Measurements from ENCODE around the gene UBE2H.

GRCh38 chr7:129793506-129794310 is 159.1 kb downstream of the UBE2H start:
- TF ChIP-seq, protein P1, sequence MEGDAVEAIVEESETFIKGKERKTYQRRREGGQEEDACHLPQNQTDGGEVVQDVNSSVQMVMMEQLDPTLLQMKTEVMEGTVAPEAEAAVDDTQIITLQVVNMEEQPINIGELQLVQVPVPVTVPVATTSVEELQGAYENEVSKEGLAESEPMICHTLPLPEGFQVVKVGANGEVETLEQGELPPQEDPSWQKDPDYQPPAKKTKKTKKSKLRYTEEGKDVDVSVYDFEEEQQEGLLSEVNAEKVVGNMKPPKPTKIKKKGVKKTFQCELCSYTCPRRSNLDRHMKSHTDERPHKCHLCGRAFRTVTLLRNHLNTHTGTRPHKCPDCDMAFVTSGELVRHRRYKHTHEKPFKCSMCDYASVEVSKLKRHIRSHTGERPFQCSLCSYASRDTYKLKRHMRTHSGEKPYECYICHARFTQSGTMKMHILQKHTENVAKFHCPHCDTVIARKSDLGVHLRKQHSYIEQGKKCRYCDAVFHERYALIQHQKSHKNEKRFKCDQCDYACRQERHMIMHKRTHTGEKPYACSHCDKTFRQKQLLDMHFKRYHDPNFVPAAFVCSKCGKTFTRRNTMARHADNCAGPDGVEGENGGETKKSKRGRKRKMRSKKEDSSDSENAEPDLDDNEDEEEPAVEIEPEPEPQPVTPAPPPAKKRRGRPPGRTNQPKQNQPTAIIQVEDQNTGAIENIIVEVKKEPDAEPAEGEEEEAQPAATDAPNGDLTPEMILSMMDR (IDR thresholded peaks at IDR 0.05 in 8 of 11, conservative IDR thresholded peaks at IDR 0.05 in 3 of 11) = no peak
- TF ChIP-seq POLR2AphosphoS5 (IDR thresholded peaks at IDR 0.05) (no peak), POLR2A (IDR thresholded peaks at IDR 0.05) (no peak)

Measured in spleen (tissue), 7 donors.